IPS-18c (cell line): ENCODE results near the gene DDX24.

Experiments used
- H3K4me3 ChIP-seq: 2 replicates; pipeline ENCODE4 v1.7.0; 2013; ENCODE audit warnings: low read depth, mild to moderate bottlenecking, low read length, moderate library complexity; ENCODE audit not compliant: insufficient read depth
- H3K9me3 ChIP-seq: one replicate; pipeline ENCODE4 v1.6.1; 2013; ENCODE audit warnings: mild to moderate bottlenecking, low read length, moderate library complexity; ENCODE audit not compliant: control insufficient read depth, insufficient read depth

The DDX24 gene

GRCh38 chr14:94059998-94060397 is 21.0 kb downstream of the DDX24 start:
- Histone ChIP-seq H3K9me3 (no peaks in the 10 kb centered on the region), H3K4me3 (no peak overlapping the region)

- no peak overlapping the region for H3K4me3 ChIP-seq
- H3K9me3 ChIP-seq = no peaks in the 10 kb centered on the region
These were observed 22.3 kb downstream of the DDX24 start for GRCh38 chr14:94058674-94059138.

- H3K4me3 ChIP-seq = no peak overlapping the region
These were observed 22.8 kb downstream of the DDX24 start for GRCh38 chr14:94058128-94058673.

GRCh38 chr14:94056579-94057308 is 24.3 kb downstream of the DDX24 start:
- Histone ChIP-seq H3K9me3 (no peaks in the 10 kb centered on the region), H3K4me3 (no peak overlapping the region)

More at GRCh38 chr14:94058128-94058673, 22.8 kb downstream of the DDX24 start:
- H3K9me3 ChIP-seq = no peaks in the 10 kb centered on the region

GRCh38 chr14:94054936-94055335 is 26.1 kb downstream of the DDX24 start:
- H3K9me3 ChIP-seq = no peaks in the 10 kb centered on the region
- H3K4me3 ChIP-seq = no peak overlapping the region

- Histone ChIP-seq H3K4me3 (no peak overlapping the region), H3K9me3 (no peaks in the 10 kb centered on the region)
These were observed 26.6 kb downstream of the DDX24 start for GRCh38 chr14:94054401-94054800.

GRCh38 chr14:94052662-94053061 is 28.3 kb downstream of the DDX24 start:
- no peak overlapping the region for H3K4me3 ChIP-seq

GRCh38 chr14:94052199-94052598 is 28.8 kb downstream of the DDX24 start:
- H3K4me3 ChIP-seq = no peak overlapping the region
- no peaks in the 10 kb centered on the region for H3K9me3 ChIP-seq

More at GRCh38 chr14:94052662-94053061, 28.3 kb downstream of the DDX24 start:
- no peaks in the 10 kb centered on the region for H3K9me3 ChIP-seq

GRCh38 chr14:94051779-94052178 is 29.2 kb downstream of the DDX24 start:
- no peaks in the 10 kb centered on the region for H3K9me3 ChIP-seq
- H3K4me3 ChIP-seq = no peak overlapping the region

GRCh38 chr14:94051115-94051514 is 29.9 kb downstream of the DDX24 start:
- no peak overlapping the region for H3K4me3 ChIP-seq

GRCh38 chr14:94050231-94050880 is 30.6 kb downstream of the DDX24 start:
- H3K9me3 ChIP-seq = no peaks in the 10 kb centered on the region
- no peak overlapping the region for H3K4me3 ChIP-seq

More at GRCh38 chr14:94051115-94051514, 29.9 kb downstream of the DDX24 start:
- H3K9me3 ChIP-seq = no peaks in the 10 kb centered on the region

- Histone ChIP-seq H3K9me3 (no peaks in the 10 kb centered on the region), H3K4me3 (no peak overlapping the region)
These were observed 31.4 kb downstream of the DDX24 start for GRCh38 chr14:94049625-94050023.

- no peak overlapping the region for H3K4me3 ChIP-seq
- no peaks in the 10 kb centered on the region for H3K9me3 ChIP-seq
These were observed 32.0 kb downstream of the DDX24 start for GRCh38 chr14:94048691-94049624.

GRCh38 chr14:94047581-94047980 is 33.4 kb downstream of the DDX24 start:
- no peak overlapping the region for H3K4me3 ChIP-seq
- no peaks in the 10 kb centered on the region for H3K9me3 ChIP-seq

GRCh38 chr14:94046696-94047250 is 34.2 kb downstream of the DDX24 start:
- Histone ChIP-seq H3K4me3 (no peak overlapping the region), H3K9me3 (no peaks in the 10 kb centered on the region)

GRCh38 chr14:94045563-94046345 is 35.2 kb downstream of the DDX24 start:
- Histone ChIP-seq H3K9me3 (no peaks in the 10 kb centered on the region), H3K4me3 (no peak overlapping the region)
